ENCODE data around the gene COPZ2. TPM values are rescaled to one million over a fixed set of nuclear protein-coding genes. Genes with fewer than 3 reads are reported as not detected.
"Not testable (repeated sequence)": the region's sequence is repeated elsewhere in the genome, so short reads cannot be mapped to it uniquely, and the experiment has no call there.

The COPZ2 gene, protein sequence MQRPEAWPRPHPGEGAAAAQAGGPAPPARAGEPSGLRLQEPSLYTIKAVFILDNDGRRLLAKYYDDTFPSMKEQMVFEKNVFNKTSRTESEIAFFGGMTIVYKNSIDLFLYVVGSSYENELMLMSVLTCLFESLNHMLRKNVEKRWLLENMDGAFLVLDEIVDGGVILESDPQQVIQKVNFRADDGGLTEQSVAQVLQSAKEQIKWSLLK
- total RNA-seq (10 to 100 TPM in 3 of 7 donors, 1 to 10 TPM in 4; 6.0 to 15.0 (median 9.0) TPM), polyA plus RNA-seq (1 to 10 TPM; 7.3 to 9.6 (median 8.5) TPM)
- long read RNA-seq, donor 1, transcript COPZ2-210 (9 exons, 895 nt) = major isoform, 10 of 10 reads
- long read RNA-seq, donor 1, partial matches to known transcripts = 0 of 10 reads
- long read RNA-seq, donor 1, other reads (novel, unspliced or antisense) = 0 of 10 reads
- long read RNA-seq, donor 2, transcript COPZ2-210 (9 exons, 895 nt) = major isoform, 5 of 5 reads
- long read RNA-seq, donor 2, partial matches to known transcripts = 0 of 5 reads
- long read RNA-seq, donor 2, other reads (novel, unspliced or antisense) = 0 of 5 reads

GRCh38 chr17:48037036-48037837 lies at the start of gene COPZ2:
TSS of gene COPZ2 (minus strand) at chr17:48037797. CDS start at chr17:48037777, 20 bp downstream.
- DNase-seq = peak; percentile 91
- 1 to 2% (median 2%) methylated on average over 19 to 73 of the region's 73 CpGs for WGBS, 5 donors
- TF ChIP-seq CTCF (IDR thresholded peaks at IDR 0.05 in 8 of 11, conservative IDR thresholded peaks at IDR 0.05 in 3 of 11) (peak; percentile 43 to 86 (median 69)), POLR2A (IDR thresholded peaks at IDR 0.05) (no peak), POLR2AphosphoS5 (IDR thresholded peaks at IDR 0.05) (peak; percentile 57 to 74 (median 68))
- Histone ChIP-seq H3K27me3 (replicated peaks in 1 of 7) (peaks cover 0 to 45% (median 0%) of the 10 kb centered on the region in 7 donors), H3K36me3 (no peaks in the 10 kb centered on the region), H3K4me3 (peak within 1 kb of the TSS; percentile 48 to 85 (median 56)), H3K9me3 (no peaks in the 10 kb centered on the region), H3K27ac (peak within 1 kb of the TSS in 6 of 8 donors; percentile 26 to 71 (median 54)), H3K4me1 (peaks cover 0 to 24% (median 15%) of the 10 kb centered on the region in 6 donors)
- intact Hi-C loops (cut with DNase I; ENCODE audit: low total_unique reads) = no loop called here

- peaks cover 0 to 5% (median 0%) of the 10 kb centered on the region in 6 donors for H3K36me3 ChIP-seq
- DNase-seq = no peak
- intact Hi-C loops (cut with DNase I; ENCODE audit: low total_unique reads) = loop anchor here (5.0 kb wide), 1 partner anchor 47 kb away; no protein-coding TSS in a partner anchor
- TF ChIP-seq CTCF (IDR thresholded peaks at IDR 0.05 in 8 of 11, conservative IDR thresholded peaks at IDR 0.05 in 3 of 11) (no peak), POLR2A (IDR thresholded peaks at IDR 0.05) (no peak), POLR2AphosphoS5 (IDR thresholded peaks at IDR 0.05) (no peak)
- H3K4me1 ChIP-seq = peaks cover 0 to 21% (median 11%) of the 10 kb centered on the region in 6 donors
- H3K27me3 ChIP-seq (replicated peaks in 1 of 7) = no peaks in the 10 kb centered on the region
- 59 to 73% (median 68%) methylated on average over 2 of the region's 2 CpGs for WGBS, 5 donors
- no peak overlapping the region for H3K27ac ChIP-seq
- H3K9me3 ChIP-seq = no peaks in the 10 kb centered on the region
- H3K4me3 ChIP-seq = no peak overlapping the region
These were observed 47.3 kb upstream of the COPZ2 start for GRCh38 chr17:48084932-48085331.

- Histone ChIP-seq H3K4me1 (peaks cover 0 to 17% (median 11%) of the 10 kb centered on the region in 6 donors), H3K27ac (no peak overlapping the region), H3K9me3 (no peaks in the 10 kb centered on the region), H3K4me3 (no peak overlapping the region), H3K36me3 (peaks cover 0 to 3% (median under 1%) of the 10 kb centered on the region in 6 donors), H3K27me3 (replicated peaks in 1 of 7) (no peaks in the 10 kb centered on the region)
- DNase-seq = no peak
- no peak for TF ChIP-seq CTCF (IDR thresholded peaks at IDR 0.05 in 8 of 11, conservative IDR thresholded peaks at IDR 0.05 in 3 of 11)
- TF ChIP-seq POLR2AphosphoS5 (IDR thresholded peaks at IDR 0.05) = no peak
- no peak for TF ChIP-seq POLR2A (IDR thresholded peaks at IDR 0.05)
- intact Hi-C loops (cut with DNase I; ENCODE audit: low total_unique reads) = no loop called here
- WGBS, 5 donors = 79 to 91% (median 87%) methylated on average over 5 of the region's 5 CpGs
These were observed 44.3 kb upstream of the COPZ2 start for GRCh38 chr17:48081858-48082257.

DNA sequence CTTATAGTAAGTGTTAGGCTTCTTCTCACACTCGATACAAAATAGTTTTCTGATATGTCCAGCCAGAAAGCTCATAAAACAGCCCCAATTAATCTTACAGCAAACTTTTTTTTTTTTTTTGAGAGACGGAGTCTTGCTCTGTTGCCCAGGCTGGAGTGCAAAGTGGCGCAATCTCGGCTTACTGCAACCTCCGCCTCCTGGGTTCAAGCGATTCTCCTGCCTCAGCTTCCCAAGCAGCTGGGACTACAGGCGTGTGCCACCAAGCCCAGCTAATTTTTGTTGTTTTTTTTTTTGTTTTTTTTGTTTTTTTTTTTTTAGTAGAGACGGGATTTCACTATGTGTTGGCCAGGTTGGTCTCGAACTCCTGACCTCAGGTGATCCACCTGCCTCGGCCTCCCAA lies 39.6 kb upstream of the COPZ2 start:
- H3K27ac ChIP-seq; intact Hi-C loops (cut with DNase I; ENCODE audit: low total_unique reads); H3K4me3 ChIP-seq; H3K9me3 ChIP-seq; H3K27me3 ChIP-seq (replicated peaks in 1 of 7); DNase-seq; H3K4me1 ChIP-seq: not testable (repeated sequence)
- H3K36me3 ChIP-seq = peaks cover 0 to 49% (median 22%) of the 10 kb centered on the region in 6 donors
- 92 to 98% (median 94%) methylated on average over 10 of the region's 10 CpGs for WGBS, 5 donors

All from spleen (tissue), 13 donors.